Mesenchymal stem cell (in vitro differentiated cells and primary cell): ENCODE data around the gene TERB2. TPM values are rescaled to one million over a fixed set of nuclear protein-coding genes. Genes with fewer than 3 reads are reported as not detected.
"Not testable (repeated sequence)": the region's sequence is repeated elsewhere in the genome, so short reads cannot be mapped to it uniquely, and the experiment has no call there.

Experiments
- DNase-seq: peaks from one replicate; pipeline ENCODE4 v3.0.0-alpha.2; 2013
- H2AFZ ChIP-seq: one replicate; pipeline ENCODE4 v1.6.1; 2013; ENCODE audit warnings: low read depth, mild to moderate bottlenecking, control low read depth, inconsistent platforms, low read length, moderate library complexity
- H2AK5ac ChIP-seq: 2 replicates; pipeline ENCODE4 v1.6.1; 2013; ENCODE audit warnings: low read length, moderate library complexity, mild to moderate bottlenecking, inconsistent platforms; ENCODE audit not compliant: severe bottlenecking
- H2BK120ac ChIP-seq: one replicate; pipeline ENCODE4 v1.6.1; 2013; ENCODE audit warnings: low read depth, mild to moderate bottlenecking, inconsistent platforms, low read length, moderate library complexity
- H2BK12ac ChIP-seq, 2 experiments: one replicate each; pipeline ENCODE4 v1.6.1; 2013; ENCODE audit warnings: inconsistent platforms in 2 of 2, low read length in 2 of 2, mild to moderate bottlenecking in 2 of 2, moderate library complexity in 2 of 2, control low read depth in 1 of 2
- H2BK15ac ChIP-seq: one replicate; pipeline ENCODE4 v1.6.1; 2013; ENCODE audit warnings: mild to moderate bottlenecking, low read depth, inconsistent platforms; ENCODE audit not compliant: poor library complexity, severe bottlenecking
- H2BK5ac ChIP-seq: 2 replicates; pipeline ENCODE4 v1.6.1; 2013; ENCODE audit warnings: low read depth, mild to moderate bottlenecking, low read length, control low read depth, inconsistent platforms; ENCODE audit not compliant: poor library complexity, severe bottlenecking
- H3K14ac ChIP-seq, 2 experiments: one replicate each; pipeline ENCODE4 v1.6.1; 2013; ENCODE audit warnings: inconsistent platforms in 2 of 2, low read length in 2 of 2, control low read depth in 1 of 2, mild to moderate bottlenecking in 1 of 2, moderate library complexity in 1 of 2
- H3K18ac ChIP-seq, 2 experiments: one replicate each; pipeline ENCODE4 v1.6.1; 2013; ENCODE audit warnings: inconsistent platforms in 2 of 2, low read length in 2 of 2, control low read depth in 1 of 2, low read depth in 1 of 2, mild to moderate bottlenecking in 1 of 2
- H3K23ac ChIP-seq, 2 experiments: one replicate each; pipeline ENCODE4 v1.6.1; 2013; ENCODE audit warnings: inconsistent platforms in 2 of 2, low read length in 2 of 2, mild to moderate bottlenecking in 2 of 2, moderate library complexity in 2 of 2, control low read depth in 1 of 2
- H3K27ac ChIP-seq: 2 replicates; pipeline ENCODE4 v1.5.1; 2013; ENCODE audit warnings: mild to moderate bottlenecking, moderate library complexity, low read length, control low read depth, inconsistent platforms; ENCODE audit not compliant: poor library complexity, severe bottlenecking
- H3K27me3 ChIP-seq, 2 experiments: 2 replicates each; pipeline versions ENCODE4 v1.6.1 to v1.7.0; 2013; ENCODE audit warnings: low read length in 2 of 2, mild to moderate bottlenecking in 2 of 2, moderate library complexity in 2 of 2, control low read depth in 1 of 2, inconsistent platforms in 1 of 2; ENCODE audit not compliant: control insufficient read depth in 1 of 2, insufficient read depth in 1 of 2
- H3K36me3 ChIP-seq, 2 experiments: 2 replicates each; pipeline versions ENCODE4 v1.6.1 to v1.7.0; 2013; ENCODE audit warnings: low read length in 2 of 2, control low read depth in 1 of 2, inconsistent platforms in 1 of 2, low read depth in 1 of 2, mild to moderate bottlenecking in 1 of 2; ENCODE audit not compliant: insufficient read depth in 2 of 2, control insufficient read depth in 1 of 2
- H3K4ac ChIP-seq, 2 experiments: one replicate each; pipeline ENCODE4 v1.6.1; 2013; ENCODE audit warnings: inconsistent platforms in 2 of 2, low read length in 2 of 2, mild to moderate bottlenecking in 2 of 2, moderate library complexity in 2 of 2, control low read depth in 1 of 2, low read depth in 1 of 2
- H3K4me1 ChIP-seq: 2 replicates; pipeline ENCODE4 v1.6.1; 2013; ENCODE audit warnings: low read depth, low read length, control low read depth; ENCODE audit not compliant: control insufficient read depth, insufficient read depth
- H3K4me2 ChIP-seq: 2 replicates; pipeline ENCODE4 v1.6.1; 2013; ENCODE audit warnings: low read length, mild to moderate bottlenecking, inconsistent platforms; ENCODE audit not compliant: poor library complexity, severe bottlenecking
- H3K4me3 ChIP-seq, 2 experiments: 2 replicates each; pipeline versions ENCODE4 v1.5.1 to v1.7.0; 2013; ENCODE audit warnings: low read length in 2 of 2, mild to moderate bottlenecking in 2 of 2, control low read depth in 1 of 2, low read depth in 1 of 2; ENCODE audit not compliant: insufficient read depth in 1 of 2
- H3K79me1 ChIP-seq: replicated peaks from 2 replicates; pipeline ENCODE4 v1.6.1; 2013; ENCODE audit warnings: mild to moderate bottlenecking, control low read depth, low read length, inconsistent platforms; ENCODE audit not compliant: poor library complexity, severe bottlenecking
- H3K9ac ChIP-seq: 2 replicates; pipeline ENCODE4 v1.7.0; 2013; ENCODE audit warnings: mild to moderate bottlenecking, low read length, moderate library complexity
- H3K9me3 ChIP-seq: 2 replicates; pipeline ENCODE4 v1.7.0; 2013; ENCODE audit warnings: mild to moderate bottlenecking, low read length; ENCODE audit not compliant: control insufficient read depth
- H4K8ac ChIP-seq: one replicate; pipeline ENCODE4 v1.6.1; 2013; ENCODE audit warnings: inconsistent platforms, mild to moderate bottlenecking, low read length, moderate library complexity
- H4K91ac ChIP-seq: one replicate; pipeline ENCODE4 v1.6.1; 2013; ENCODE audit warnings: mild to moderate bottlenecking, low read length, inconsistent platforms
- WGBS: methylation state at CpG from one replicate; pipeline ENCODE4 v1.1.7; 2013; ENCODE audit warnings: mixed read lengths; 5-methylcytosine and 5-hydroxymethylcytosine counted together
- small RNA-seq: library from polyadenylated mRNA; stranded (forward); fragments of <200 nt; extraction: miRNeasy Mini kit (QIAGEN cat#:217004); gene quantifications from one replicate; pipeline ENCODE3, GENCODE V24; 2013; ENCODE audit warnings: low read depth

Gene TERB2

DNA sequence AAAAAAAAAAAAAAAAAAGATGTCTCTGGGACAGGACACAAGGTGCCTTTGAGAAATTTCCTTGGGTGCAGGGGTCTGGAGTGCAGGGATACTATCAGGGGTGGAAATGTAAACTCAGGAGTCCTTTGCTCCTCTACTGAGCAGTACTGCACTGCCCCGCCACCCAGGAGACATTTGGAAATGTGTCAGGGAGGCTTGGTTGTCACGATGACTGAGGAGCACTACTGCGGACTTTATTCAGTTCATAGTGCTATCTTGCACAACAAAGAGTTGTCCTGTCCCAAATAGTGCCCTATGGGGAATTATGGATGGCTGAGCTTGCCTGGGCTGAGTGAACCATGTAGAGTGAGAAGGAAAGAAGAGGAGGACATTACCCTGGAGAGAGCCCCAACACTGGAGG is 69.1 kb downstream of the TERB2 start:
- H2BK120ac ChIP-seq, H2AFZ ChIP-seq, H3K9ac ChIP-seq, H4K91ac ChIP-seq, H3K4me3 ChIP-seq, H2BK15ac ChIP-seq, H2AK5ac ChIP-seq, H3K9me3 ChIP-seq, DNase-seq, H2BK12ac ChIP-seq, H4K8ac ChIP-seq, H3K14ac ChIP-seq, H3K27ac ChIP-seq, H3K23ac ChIP-seq, H3K18ac ChIP-seq, H3K27me3 ChIP-seq, H3K4ac ChIP-seq, H3K79me1 ChIP-seq, H3K36me3 ChIP-seq, H2BK5ac ChIP-seq, H3K4me2 ChIP-seq: not testable (repeated sequence)
- 100% methylated on average over 2 of the region's 3 CpGs for WGBS
- peaks cover 13% of the 10 kb centered on the region for H3K4me1 ChIP-seq

DNA sequence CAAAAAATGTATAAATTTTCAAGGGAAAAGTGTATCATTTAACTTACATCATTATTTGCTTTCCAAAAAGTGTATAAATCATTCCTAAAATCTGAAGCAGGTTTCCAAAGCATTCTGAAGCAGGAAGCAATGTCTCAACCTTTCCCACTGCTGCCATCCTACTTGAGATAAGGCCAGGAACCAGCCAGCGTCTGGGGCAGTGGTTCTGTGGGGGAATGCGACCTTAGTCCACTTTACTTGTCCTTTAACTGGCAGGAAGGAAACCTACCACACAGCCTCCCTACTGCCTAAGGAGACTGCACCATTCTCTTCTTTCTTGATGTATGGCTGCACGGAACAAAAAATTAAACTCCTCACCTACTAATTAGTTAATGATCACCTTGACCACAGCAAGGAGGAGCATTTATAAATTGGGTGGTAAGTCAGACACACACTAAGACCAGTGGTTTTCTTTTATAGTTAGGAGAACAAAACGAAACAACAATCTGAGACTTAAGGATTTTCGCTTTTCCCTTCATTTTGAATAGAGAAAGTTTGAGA is 70.2 kb downstream of the TERB2 start:
- no peaks in the 10 kb centered on the region for H3K9me3 ChIP-seq
- H3K36me3 ChIP-seq: peaks cover 0 to 5% of the 10 kb centered on the region in 2 experiments
- no peak overlapping the region for H3K27ac ChIP-seq
- no peak overlapping the region for H2BK5ac ChIP-seq
- no peak overlapping the region for H2BK15ac ChIP-seq
- no peak overlapping the region for H3K18ac ChIP-seq
- peaks cover 8% of the 10 kb centered on the region for H3K79me1 ChIP-seq
- H3K4me2 ChIP-seq: no peak overlapping the region
- no peak overlapping the region for H4K8ac ChIP-seq
- H2AFZ ChIP-seq: no peak overlapping the region
- no peak overlapping the region for H3K23ac ChIP-seq
- H3K4me3 ChIP-seq: no peak overlapping the region
- H3K4ac ChIP-seq: no peak overlapping the region
- no peak overlapping the region for H4K91ac ChIP-seq
- no peak overlapping the region for H2BK120ac ChIP-seq
- DNase-seq: no peak
- 68% methylated on average over 4 of the region's 5 CpGs for WGBS
- no peak overlapping the region for H3K14ac ChIP-seq
- peaks cover 13% of the 10 kb centered on the region for H3K4me1 ChIP-seq
- H2AK5ac ChIP-seq: no peak overlapping the region
- no peaks in the 10 kb centered on the region for H3K27me3 ChIP-seq
- H2BK12ac ChIP-seq: no peak overlapping the region
- H3K9ac ChIP-seq: no peak overlapping the region

DNA sequence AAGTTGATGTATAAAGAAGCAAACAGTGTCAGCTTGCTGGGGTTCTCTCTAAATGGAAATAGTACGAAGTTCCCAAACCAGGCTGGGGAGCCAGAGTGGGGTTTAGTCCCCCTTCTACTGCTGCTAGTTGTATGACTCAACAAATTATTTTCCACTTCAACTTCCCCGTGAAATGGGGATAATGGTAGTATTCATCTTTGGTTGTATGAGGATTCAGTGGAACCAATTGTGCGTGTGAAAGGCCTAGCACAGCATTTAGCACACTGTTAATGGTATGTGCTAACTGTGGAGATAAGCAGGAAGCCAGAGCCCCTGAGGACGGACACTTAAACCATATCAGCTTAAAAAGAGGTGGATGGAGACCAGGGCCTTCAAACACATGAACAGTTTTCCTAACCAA is 70.7 kb downstream of the TERB2 start:
- Histone ChIP-seq H2BK12ac (no peak overlapping the region), H2AFZ (no peak overlapping the region), H3K9ac (no peak overlapping the region), H3K79me1 (peaks cover 8% of the 10 kb centered on the region), H3K4me2 (no peak overlapping the region), H3K4ac (no peak overlapping the region), H2BK5ac (no peak overlapping the region), H3K9me3 (no peaks in the 10 kb centered on the region), H3K18ac (no peak overlapping the region), H3K27ac (no peak overlapping the region), H3K14ac (no peak overlapping the region), H4K8ac (no peak overlapping the region), H3K23ac (no peak overlapping the region), H4K91ac (no peak overlapping the region), H3K4me1 (peaks cover 12% of the 10 kb centered on the region), H3K4me3 (no peak overlapping the region), H3K27me3 (no peaks in the 10 kb centered on the region), H2BK120ac (no peak overlapping the region), H2AK5ac (no peak overlapping the region), H2BK15ac (no peak overlapping the region), H3K36me3 (peaks cover 0 to 5% of the 10 kb centered on the region in 2 experiments)
- WGBS: 80% methylated on average over 3 of the region's 4 CpGs
- no peak for DNase-seq

Small RNAs within 50 kb of the gene (small RNA-seq; reads per million reads assigned to genes)
- not detected for gene RNU1-78P
- not detected for gene RNU6-1108P
- gene RNU6-1332P: not detected
- gene RNU6-966P: not detected
